Daoy (cell line): ENCODE data around the gene NBAS. TPM values are rescaled to one million over a fixed set of nuclear protein-coding genes. Genes with fewer than 3 reads are reported as not detected.
"Not testable (repeated sequence)": the region's sequence is repeated elsewhere in the genome, so short reads cannot be mapped to it uniquely, and the experiment has no call there.

Experiments used
- DNase-seq: peaks from one replicate; pipeline ENCODE4 v3.0.0-alpha.2; 2015; ENCODE audit warnings: low read depth
- total RNA-seq: library from RNA; depleted of rRNA; stranded (reverse); fragments of >200 nt; shearing (Covaris generic); gene quantifications from 2 replicates; pipeline ENCODE4 v1.2.3, GENCODE V29; 2014

Gene NBAS
- total RNA-seq, 1 experiment from 2014 or later, result 30.7 TPM

- DNase-seq, result no peak
These were observed 148.4 kb downstream of the NBAS start for GRCh38 chr2:15412779-15413178.

- no peak for DNase-seq
These were observed 148.8 kb downstream of the NBAS start for GRCh38 chr2:15412309-15412708.

- no peak for DNase-seq
These were observed 150.2 kb downstream of the NBAS start for GRCh38 chr2:15410884-15411283.

DNA sequence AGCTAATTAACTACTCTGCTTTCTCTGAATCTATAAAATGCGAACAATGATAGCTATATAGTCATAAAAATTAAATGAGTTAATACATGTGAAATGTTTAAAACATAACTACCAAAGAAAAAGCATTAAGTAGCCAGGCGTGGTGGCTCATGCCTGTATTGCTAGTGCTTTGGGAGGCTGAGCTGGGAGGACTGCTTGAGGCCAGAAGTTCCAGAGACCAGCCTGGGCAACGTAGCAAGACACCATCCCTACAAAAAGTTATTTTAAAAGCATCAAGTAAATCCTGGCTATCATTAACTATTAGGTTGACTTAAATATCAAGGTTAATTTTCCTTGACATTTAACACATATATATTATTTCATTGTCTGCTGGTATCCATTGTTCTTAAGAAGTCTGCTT is 152.4 kb downstream of the NBAS start:
- no peak for DNase-seq

GRCh38 chr2:15407666-15408065 is 153.5 kb downstream of the NBAS start:
- no peak for DNase-seq

- DNase-seq, result not testable (repeated sequence)
These were observed 156.6 kb downstream of the NBAS start for GRCh38 chr2:15404511-15404910.

DNA sequence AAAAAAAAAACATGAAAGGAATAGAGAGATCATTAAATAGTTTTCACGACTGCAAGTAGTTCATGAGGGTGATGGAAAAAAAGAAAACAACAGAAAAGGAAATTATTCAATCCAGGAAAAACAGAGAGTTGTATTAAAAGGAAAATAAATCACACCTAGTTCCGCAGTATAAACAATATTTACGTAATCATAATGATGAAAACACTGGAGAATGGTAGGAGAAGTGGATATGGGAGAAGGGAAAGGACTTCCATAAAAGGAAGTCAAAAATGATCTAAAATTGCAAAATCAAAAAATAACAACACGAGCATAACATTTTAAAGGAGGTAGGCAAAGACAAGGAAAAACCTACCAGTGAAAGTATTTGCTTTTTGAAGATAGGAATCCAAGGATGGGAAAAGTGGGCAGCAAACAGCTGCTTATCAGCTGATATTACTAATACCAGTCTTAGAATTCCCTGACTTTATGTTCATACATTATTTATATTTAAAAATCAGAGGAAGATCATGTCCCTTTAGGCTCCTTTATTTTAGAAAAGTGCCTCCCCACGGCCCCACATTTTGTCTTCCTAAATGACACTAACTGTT is 160.8 kb downstream of the NBAS start:
- no peak for DNase-seq

DNA sequence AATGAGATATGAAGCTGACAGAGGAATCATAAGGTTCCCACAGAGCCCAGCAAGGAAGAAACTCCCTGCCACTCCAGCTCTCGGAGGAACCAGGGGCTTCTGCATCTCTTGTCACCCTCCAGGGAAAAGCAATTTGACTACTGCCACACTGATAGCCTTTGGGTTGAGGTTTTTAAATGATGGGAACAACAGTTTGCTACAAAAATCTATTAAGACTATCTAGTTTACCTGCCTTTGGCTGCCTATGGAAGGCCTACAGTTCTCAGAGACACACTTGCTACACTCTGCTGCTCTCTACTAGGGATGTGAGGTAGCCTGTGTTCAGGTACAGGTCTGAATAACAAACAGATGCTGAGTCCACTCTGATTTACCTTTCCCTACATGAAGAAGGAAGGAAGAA is 161.9 kb downstream of the NBAS start:
- no peak for DNase-seq

DNA sequence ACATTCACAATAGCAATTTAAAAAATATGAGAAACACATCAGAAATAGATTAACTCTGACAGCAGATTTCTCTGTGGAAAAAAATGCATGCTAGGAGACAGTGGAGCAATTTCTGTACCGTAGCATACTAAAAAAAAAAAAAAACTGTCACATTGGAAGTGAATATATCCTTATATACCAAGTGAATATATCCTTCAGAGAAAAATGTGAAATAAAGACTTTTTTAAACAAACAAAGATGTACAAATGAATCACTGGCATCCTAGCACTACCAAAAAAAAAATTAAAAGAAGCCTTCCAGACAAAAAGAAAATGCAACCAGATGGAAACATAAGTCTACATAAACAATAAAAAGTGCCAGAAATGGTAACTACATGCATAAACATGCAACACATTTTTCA is 169.4 kb downstream of the NBAS start:
- no peak for DNase-seq

- DNase-seq, result no peak
These were observed 171.2 kb downstream of the NBAS start for GRCh38 chr2:15389895-15390294.

- no peak for DNase-seq
These were observed 171.8 kb downstream of the NBAS start for GRCh38 chr2:15389326-15389700.

- no peak for DNase-seq
These were observed 172.5 kb downstream of the NBAS start for GRCh38 chr2:15388406-15389325.

- no peak for DNase-seq
These were observed 175.9 kb downstream of the NBAS start for GRCh38 chr2:15385184-15385583.

DNA sequence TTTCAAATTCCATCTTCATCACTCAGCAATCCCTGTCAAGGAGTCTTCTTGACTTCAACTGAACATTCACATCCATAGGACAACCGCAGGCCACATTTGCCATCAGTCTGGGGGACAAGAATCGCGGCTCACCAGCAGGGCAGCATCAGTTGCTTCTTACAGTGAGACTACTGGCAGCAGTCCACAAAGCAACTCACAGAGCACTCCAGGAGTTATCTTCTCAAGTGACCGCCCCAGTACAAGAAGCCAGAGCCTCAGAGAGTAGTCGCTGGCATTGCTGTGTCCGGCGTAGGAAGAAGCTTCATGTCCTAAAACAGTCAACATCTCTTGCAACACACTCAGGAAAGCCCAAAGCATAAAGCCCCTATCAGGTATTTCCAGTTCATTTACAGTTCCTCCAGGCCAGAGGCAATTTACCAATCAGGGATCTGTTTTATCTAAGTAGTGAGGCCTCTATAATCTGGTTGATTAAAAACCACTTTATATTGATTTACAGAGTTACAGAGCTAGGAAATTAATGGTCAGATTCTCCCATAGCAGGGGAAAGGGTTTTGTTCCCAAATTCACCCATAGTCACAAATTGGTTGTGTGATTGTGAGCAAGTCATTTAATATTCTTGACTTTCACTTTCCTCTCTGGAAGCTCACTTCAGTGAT is 177.3 kb downstream of the NBAS start:
- no peak for DNase-seq

DNA sequence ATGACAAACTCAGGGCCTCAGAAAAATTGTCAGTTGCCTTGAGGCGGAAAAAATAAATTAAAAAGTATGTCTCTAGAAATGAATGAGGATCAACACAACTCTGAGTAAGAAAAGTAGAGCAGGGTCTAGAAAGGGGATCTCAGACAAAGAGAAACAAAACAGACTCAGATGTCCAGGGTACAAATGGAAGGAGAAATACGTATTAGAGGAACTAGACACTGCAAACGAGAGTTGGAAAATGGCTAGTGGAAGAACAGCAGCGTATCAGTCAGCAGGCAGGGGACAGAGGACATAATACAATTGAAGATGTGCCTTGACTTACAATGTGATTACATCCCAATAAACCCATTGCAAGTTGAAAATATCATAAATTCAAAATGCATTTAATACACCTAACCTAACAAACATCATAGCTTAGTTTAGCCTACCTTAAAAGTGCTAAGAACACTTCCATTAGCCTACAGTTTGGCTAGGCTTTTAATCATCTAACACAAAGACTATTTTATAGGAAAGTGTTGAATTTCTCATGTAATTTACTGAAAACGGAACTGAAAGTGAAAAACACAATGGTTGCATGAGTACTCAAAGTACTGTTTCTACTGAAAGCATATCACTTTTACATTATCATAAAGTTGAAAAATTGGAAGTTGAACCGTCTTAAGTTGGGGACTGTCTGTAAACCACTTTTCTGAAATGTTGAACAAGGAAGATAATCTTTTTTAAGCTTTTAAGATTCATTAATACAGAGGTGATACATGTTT is 182.8 kb downstream of the NBAS start:
- DNase-seq, result no peak

DNA sequence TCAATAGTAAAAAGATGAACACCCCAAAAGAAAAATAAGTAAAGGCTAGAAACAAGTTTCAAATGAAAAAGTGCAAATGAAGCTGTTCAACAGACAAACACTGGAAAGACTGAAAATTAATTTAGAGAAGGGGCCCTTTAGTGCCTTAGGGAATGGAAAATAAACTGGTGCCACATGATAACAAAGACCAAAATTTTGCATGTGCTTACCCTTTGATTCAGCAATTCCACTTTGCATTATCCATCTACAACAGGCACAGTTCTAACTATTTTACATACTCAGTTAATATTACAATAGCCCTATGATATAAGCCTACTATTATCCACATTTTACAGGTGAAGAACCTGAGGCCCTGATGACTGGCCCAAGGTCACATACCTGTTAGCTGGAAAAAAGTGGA is 183.9 kb downstream of the NBAS start:
- DNase-seq, result no peak

DNA sequence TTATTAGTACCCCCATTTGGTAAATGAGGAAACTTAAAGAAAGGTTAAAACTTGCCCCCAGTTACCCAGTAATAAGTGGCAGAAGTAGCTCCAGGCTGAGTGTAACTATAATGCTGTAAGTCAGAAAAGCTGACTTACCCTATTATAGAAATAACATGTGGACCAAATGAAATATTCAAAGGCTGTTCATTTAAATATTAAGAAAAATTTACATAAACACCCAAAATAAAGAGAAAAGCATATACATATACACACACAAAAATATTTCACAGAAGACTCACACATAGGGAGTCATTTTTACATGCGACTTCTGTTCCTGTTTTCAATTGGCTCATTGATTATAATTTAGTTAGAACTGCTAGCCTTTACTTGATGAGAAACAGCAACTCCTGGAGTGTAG is 189.1 kb downstream of the NBAS start:
- no peak for DNase-seq

DNA sequence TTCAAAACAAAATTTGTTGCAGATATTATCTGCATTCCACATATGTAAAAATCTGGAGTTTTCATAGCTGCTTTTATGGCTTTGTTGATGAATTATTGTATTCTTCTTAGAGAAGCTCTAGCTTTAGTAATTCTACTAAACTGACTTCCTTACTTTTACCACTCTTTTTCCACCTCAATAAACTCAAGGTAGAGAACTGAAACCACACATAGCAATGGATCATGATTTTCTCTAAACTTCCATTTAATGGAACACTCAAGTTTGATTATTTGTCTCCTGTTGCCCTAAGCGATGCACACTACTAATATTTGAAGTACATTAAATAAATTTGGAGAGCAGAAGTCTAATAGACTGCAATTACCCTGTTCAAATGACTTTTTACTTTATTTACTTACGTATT is 192.0 kb downstream of the NBAS start:
- no peak for DNase-seq

GRCh38 chr2:15367715-15368114 is 193.4 kb downstream of the NBAS start:
- DNase-seq, result no peak

- DNase-seq, result no peak
These were observed 193.9 kb downstream of the NBAS start for GRCh38 chr2:15367205-15367604.

DNA sequence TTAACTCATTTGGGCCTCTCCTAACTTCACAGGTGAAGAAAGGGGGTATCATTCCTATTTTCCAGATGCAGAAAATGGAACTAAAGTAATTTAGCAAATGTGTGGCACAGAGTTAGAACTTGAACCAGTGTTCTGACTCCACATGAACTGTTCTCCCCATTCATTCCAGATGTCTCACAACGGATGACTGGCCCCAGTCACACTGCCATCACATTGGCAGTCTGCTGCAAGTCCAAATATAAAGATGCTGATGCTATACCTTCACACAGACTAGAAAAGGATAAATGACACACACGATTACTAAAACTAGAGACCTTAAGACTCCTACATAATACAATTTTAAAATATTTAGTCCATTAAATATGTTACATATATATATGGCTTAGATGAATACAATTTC is 195.7 kb downstream of the NBAS start:
- no peak for DNase-seq

- DNase-seq, result no peak
These were observed 196.6 kb downstream of the NBAS start for GRCh38 chr2:15364561-15364960.
